ENCODE results near the gene MBD2. TPM values are rescaled to one million over a fixed set of nuclear protein-coding genes. Genes with fewer than 3 reads are reported as not detected.

Gene MBD2
- total and polyA plus RNA-seq, 2 experiments from 2014 or later = 14.4 to 56.8 TPM

GRCh38 chr18:54130631-54131030, 93.8 kb downstream of the MBD2 start:
- H3K27ac ChIP-seq = no peak overlapping the region
- no peaks in the 10 kb centered on the region for H4K20me1 ChIP-seq (ENCODE audit: insufficient read depth, poor library complexity, severe bottlenecking)
- no peaks in the 10 kb centered on the region for H3K9me2 ChIP-seq (replicated peaks; ENCODE audit: insufficient read depth)
- H3K9me3 ChIP-seq (ENCODE audit: low read depth) = no peaks in the 10 kb centered on the region
- no peaks in the 10 kb centered on the region for H3K36me3 ChIP-seq (replicated peaks; ENCODE audit: insufficient read depth, low read depth)
- H2AFZ ChIP-seq = no peak overlapping the region
- H3K79me2 ChIP-seq = no peaks in the 10 kb centered on the region
- no peak for TF ChIP-seq CTCF (IDR thresholded peaks at IDR 0.05; ENCODE audit: poor library complexity)
- TF ChIP-seq EZH2 (IDR thresholded peaks at IDR 0.05; ENCODE audit: borderline replicate concordance) = no peak
- no peak for TF ChIP-seq EZH2phosphoT487 (IDR thresholded peaks at IDR 0.05; ENCODE audit: low read depth, severe bottlenecking, unreplicated experiment)
- no peak overlapping the region for H3K4me3 ChIP-seq
- no peak for DNase-seq (ENCODE audit: low spot score)
- no peaks in the 10 kb centered on the region for H3K27me3 ChIP-seq
- no peak overlapping the region for H3K4me2 ChIP-seq
- no peaks in the 10 kb centered on the region for H3K4me1 ChIP-seq (ENCODE audit: insufficient read depth)

GRCh38 chr18:54130177-54130576, 94.3 kb downstream of the MBD2 start:
- Histone ChIP-seq H3K27ac (no peak overlapping the region), H4K20me1 (ENCODE audit: insufficient read depth, poor library complexity, severe bottlenecking) (no peaks in the 10 kb centered on the region), H3K4me1 (ENCODE audit: insufficient read depth) (no peaks in the 10 kb centered on the region), H3K36me3 (replicated peaks; ENCODE audit: insufficient read depth, low read depth) (no peaks in the 10 kb centered on the region), H3K79me2 (no peaks in the 10 kb centered on the region), H2AFZ (no peak overlapping the region), H3K9me3 (ENCODE audit: low read depth) (no peaks in the 10 kb centered on the region), H3K9me2 (replicated peaks; ENCODE audit: insufficient read depth) (no peaks in the 10 kb centered on the region), H3K27me3 (no peaks in the 10 kb centered on the region), H3K4me3 (no peak overlapping the region), H3K4me2 (no peak overlapping the region)
- DNase-seq (ENCODE audit: low spot score) = no peak
- TF ChIP-seq CTCF (IDR thresholded peaks at IDR 0.05; ENCODE audit: poor library complexity) (no peak), EZH2phosphoT487 (IDR thresholded peaks at IDR 0.05; ENCODE audit: low read depth, severe bottlenecking, unreplicated experiment) (no peak), EZH2 (IDR thresholded peaks at IDR 0.05; ENCODE audit: borderline replicate concordance) (no peak)

- no peaks in the 10 kb centered on the region for H3K4me1 ChIP-seq (ENCODE audit: insufficient read depth)
- no peak overlapping the region for H3K4me2 ChIP-seq
- DNase-seq (ENCODE audit: low spot score) = no peak
- H3K9me2 ChIP-seq (replicated peaks; ENCODE audit: insufficient read depth) = no peaks in the 10 kb centered on the region
- TF ChIP-seq EZH2phosphoT487 (IDR thresholded peaks at IDR 0.05; ENCODE audit: low read depth, severe bottlenecking, unreplicated experiment) = no peak
- TF ChIP-seq CTCF (IDR thresholded peaks at IDR 0.05; ENCODE audit: poor library complexity) = no peak
- no peak for TF ChIP-seq EZH2 (IDR thresholded peaks at IDR 0.05; ENCODE audit: borderline replicate concordance)
- no peaks in the 10 kb centered on the region for H3K79me2 ChIP-seq
- no peaks in the 10 kb centered on the region for H3K9me3 ChIP-seq (ENCODE audit: low read depth)
- no peaks in the 10 kb centered on the region for H3K36me3 ChIP-seq (replicated peaks; ENCODE audit: insufficient read depth, low read depth)
- H3K4me3 ChIP-seq = no peak overlapping the region
- no peak overlapping the region for H3K27ac ChIP-seq
- no peaks in the 10 kb centered on the region for H3K27me3 ChIP-seq
- H2AFZ ChIP-seq = no peak overlapping the region
- WGBS (ENCODE audit: low lambda C conversion rate, missing lambda C conversion rate) = 74% methylated on average over 4 of the region's 4 CpGs
- H4K20me1 ChIP-seq (ENCODE audit: insufficient read depth, poor library complexity, severe bottlenecking) = no peaks in the 10 kb centered on the region
Observed at GRCh38 chr18:54129448-54130067, 94.9 kb downstream of the MBD2 start.

All from hepatocyte (in vitro differentiated cells).